GM08714 (cell line): ENCODE results near the gene DLGAP3.

Experiments used
- H3K4me3 ChIP-seq: fragments of 200-500 bp; sonication (Bioruptor generic); 2 replicates; pipeline ENCODE4 v1.5.1; 2014; ENCODE audit warnings: mild to moderate bottlenecking, low read length, inconsistent platforms
- ZNF274 ChIP-seq: IDR thresholded peaks from 2 replicates; pipeline ENCODE4 v1.6.1; 2012; ENCODE audit warnings: mild to moderate bottlenecking, low read depth, low read length

Gene DLGAP3

GRCh38 chr1:34923490-34923889 lies 6.0 kb downstream of the DLGAP3 start:
- H3K4me3 ChIP-seq: no peak overlapping the region
- no peak for TF ChIP-seq ZNF274

DNA sequence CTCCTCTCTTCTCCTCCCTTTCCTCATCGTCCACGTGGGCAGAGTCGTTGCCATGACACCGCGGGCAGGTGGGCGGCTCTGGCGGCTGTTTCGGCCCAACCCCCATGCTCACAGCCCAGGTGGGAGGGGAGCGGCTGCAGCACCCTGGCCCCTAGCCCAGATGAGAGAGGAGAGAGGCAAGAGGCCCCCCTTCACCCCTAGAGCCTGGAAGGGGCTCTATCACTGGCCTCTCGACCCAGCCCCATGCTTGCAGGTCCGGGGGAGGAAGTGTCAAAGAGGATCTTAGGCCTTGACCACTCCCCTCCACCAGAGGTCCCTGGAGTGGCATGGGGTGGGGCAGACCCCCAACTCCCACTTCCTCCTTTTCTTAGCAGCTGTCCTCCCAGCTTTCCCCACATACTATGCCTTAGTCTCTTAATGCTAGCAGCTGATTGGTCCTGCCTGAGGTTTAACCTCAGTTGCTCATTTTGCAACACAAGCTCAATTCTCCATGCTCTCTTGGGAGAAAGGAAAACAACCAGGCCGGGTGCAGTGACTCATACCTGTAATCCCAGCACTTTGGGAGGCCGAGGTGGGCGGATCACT lies 10.4 kb downstream of the DLGAP3 start:
- H3K4me3 ChIP-seq: no peak overlapping the region

DNA sequence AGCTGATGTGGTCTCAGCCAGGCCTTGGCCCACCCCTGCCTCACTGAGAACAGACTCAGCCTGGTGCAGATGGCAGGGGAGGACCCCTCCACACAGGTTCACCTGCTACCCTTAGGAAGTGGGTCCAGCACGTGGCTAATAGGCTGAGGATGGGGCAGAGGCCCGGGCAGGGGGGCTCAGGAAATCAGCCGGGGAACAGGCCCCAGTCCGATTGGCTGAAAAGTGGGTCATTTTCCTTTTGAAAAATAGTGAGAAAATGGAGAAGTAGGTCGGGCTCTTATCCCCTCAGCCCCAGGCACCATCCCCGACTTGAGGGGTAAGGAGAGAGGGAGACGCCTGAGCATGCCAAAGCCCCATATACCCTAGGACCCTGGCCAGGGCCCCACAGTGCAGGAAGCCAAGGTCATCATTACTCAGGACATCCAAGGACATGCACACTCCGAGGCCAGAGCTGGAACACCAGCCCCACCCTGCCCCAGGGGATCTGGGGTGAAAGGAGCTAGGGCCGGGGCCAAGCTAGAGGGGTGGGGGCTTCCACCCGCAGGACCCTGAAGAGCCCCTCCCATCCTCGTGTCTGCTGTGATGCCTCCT lies 11.0 kb downstream of the DLGAP3 start:
- no peak for TF ChIP-seq ZNF274
- H3K4me3 ChIP-seq: no peak overlapping the region

More for the DNA sequence above, 10.4 kb downstream of the DLGAP3 start:
- TF ChIP-seq ZNF274: no peak

DNA sequence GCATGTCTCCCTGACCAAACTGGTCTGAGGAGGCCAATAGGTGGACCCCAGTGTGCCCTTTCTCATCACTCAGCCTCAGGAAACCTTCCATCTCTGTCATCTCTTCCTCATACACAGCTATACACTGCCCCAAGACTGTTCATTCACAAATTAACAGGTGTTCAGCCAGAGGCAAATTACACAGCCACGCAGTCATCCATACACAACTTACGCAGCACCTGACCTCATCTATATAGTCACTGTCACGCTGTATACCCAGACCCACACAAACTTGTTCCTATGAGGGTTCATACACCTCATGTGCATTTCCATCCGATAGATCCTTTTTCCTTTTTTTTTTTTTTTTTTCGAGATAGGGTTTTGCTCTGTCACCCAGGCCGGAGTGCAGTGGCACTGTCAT lies 12.4 kb downstream of the DLGAP3 start:
- TF ChIP-seq ZNF274: no peak
- H3K4me3 ChIP-seq: no peak overlapping the region

DNA sequence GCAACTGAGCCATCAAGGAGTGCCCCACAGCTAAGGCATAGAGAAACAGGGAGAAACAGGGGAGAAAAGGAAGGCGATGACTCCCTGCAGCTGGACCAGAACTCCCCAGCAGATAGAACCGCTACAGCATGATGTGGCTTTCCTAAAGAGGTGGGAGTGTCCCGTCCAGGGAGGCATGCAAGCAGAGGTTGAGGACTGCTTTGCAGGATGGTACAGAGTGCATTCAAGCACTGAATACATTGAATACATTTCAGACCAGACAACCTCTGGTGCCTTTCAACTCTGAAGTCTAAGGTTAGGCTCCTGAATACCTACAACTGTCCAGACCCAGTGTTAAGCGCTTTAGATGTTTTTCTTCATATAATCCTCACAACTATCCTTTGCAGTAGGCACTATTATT lies 13.3 kb downstream of the DLGAP3 start:
- H3K4me3 ChIP-seq: no peak overlapping the region
- TF ChIP-seq ZNF274: no peak

GRCh38 chr1:34915521-34915920 lies 13.9 kb downstream of the DLGAP3 start:
- H3K4me3 ChIP-seq: no peak overlapping the region
- TF ChIP-seq ZNF274: no peak

GRCh38 chr1:34914958-34915357 lies 14.5 kb downstream of the DLGAP3 start:
- no peak for TF ChIP-seq ZNF274
- no peak overlapping the region for H3K4me3 ChIP-seq

DNA sequence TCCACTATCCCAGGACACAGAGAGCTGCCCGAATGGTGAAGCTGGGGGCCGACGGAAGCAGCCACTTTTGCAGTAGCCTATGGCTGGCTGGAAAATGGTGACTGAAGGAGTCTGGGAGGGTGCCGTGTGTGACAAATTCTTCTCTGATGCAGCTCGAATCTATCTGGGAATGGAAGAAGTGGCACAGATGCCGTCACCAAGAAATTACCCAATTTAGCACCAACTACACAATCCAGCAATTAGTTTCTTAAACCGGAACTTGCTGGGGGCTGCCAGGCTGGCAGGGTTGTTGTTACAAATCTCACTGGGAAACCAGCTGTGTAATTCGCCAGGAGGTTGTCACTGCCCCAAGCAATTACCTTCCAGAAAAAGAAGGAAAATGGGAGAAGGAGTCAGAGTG lies 18.0 kb downstream of the DLGAP3 start:
- TF ChIP-seq ZNF274: no peak
- no peak overlapping the region for H3K4me3 ChIP-seq

DNA sequence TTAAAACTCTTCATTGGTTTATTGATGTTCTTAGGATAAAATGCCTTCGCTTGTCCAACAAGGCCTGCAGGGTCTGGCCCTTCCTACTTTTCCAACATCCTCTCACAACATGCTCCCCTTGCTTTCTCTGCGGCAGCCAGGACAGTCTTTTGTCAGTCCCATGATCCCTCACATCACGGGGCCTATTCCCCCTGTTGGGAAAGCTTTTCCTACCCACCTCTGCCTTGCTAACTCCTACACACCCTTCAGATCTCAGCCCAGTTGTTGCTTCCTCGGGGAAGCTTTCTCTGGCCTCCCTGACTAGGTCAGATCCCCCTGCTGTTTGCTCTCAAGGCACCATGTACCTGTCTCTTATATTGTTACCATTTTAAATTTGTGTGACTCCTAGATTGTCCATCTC lies 19.0 kb downstream of the DLGAP3 start:
- TF ChIP-seq ZNF274: no peak
- H3K4me3 ChIP-seq: no peak overlapping the region

DNA sequence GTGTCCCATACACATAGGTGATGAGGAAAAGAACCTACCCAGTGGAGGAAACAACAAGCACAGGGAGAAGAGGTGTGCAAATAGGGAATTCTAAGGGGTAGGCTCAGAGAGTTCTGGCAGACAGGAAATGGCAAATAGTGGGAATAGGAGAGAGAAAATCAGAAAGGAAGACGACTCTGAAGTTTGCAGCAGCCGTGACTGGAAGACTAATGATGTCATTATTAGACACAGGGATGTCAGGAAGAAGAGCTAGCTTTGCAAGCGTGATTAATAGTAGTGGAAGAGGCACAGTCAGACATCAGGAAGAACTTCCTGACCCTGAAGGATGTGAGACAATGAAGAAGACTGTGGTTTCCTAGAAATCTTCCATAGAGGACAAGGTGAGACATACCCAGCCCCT lies 21.1 kb downstream of the DLGAP3 start:
- no peak overlapping the region for H3K4me3 ChIP-seq
- no peak for TF ChIP-seq ZNF274

- no peak overlapping the region for H3K4me3 ChIP-seq
Measured at GRCh38 chr1:34907487-34908090, 21.9 kb downstream of the DLGAP3 start.

GRCh38 chr1:34906756-34907155 lies 22.7 kb downstream of the DLGAP3 start:
- no peak overlapping the region for H3K4me3 ChIP-seq
- TF ChIP-seq ZNF274: no peak

More at GRCh38 chr1:34907487-34908090, 21.9 kb downstream of the DLGAP3 start:
- TF ChIP-seq ZNF274: no peak

GRCh38 chr1:34906222-34906621 lies 23.2 kb downstream of the DLGAP3 start:
- no peak overlapping the region for H3K4me3 ChIP-seq
- no peak for TF ChIP-seq ZNF274

- TF ChIP-seq ZNF274: no peak
- no peak overlapping the region for H3K4me3 ChIP-seq
Measured at GRCh38 chr1:34905098-34905459, 24.4 kb downstream of the DLGAP3 start.

DNA sequence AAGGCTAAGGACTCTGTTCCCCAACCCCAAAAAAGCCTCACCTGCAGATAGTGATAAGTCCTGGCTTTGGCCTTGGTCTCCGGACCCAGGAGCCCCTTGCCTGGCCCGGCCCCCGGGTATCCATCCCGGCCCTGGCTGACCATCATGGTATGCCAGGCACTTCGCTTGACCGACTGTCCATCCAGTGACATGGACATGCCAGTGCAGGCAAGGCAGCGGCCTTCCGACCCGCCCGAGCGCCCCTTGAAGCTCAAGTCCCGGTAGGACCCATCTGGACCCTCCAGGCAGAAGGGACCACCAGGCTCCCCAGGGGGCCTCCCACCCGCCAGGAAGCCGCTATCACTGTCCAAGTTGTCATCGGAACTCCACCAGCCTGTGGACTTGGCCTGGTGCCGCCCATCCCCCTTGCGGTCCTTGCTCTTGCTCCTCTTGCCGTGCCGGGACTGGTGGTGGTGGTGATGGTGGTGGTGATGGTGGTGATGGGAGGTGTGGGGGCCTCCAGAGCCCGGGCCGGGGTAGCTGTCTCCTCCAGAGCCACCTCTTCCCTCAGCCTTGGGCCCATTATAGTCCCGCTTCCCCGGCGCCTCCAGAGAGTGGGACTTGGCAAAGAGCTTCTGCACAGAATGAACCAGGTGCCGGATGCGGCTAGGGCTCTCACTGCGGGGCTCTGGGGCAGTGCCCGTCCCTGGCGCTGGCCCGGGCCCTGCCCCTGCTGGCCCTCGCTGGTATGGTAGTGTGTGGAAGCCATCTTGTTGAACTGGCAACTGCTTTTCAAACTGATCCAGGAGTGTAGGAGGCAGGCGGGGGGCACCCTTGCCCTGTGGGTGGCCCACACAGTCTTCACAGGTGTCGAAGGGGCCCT lies 25.0 kb downstream of the DLGAP3 start:
- no peak overlapping the region for H3K4me3 ChIP-seq
- TF ChIP-seq ZNF274: no peak
